IMR-90 (cell line): Measurements from ENCODE around the gene TOGARAM2.

Source experiments
- CEBPB ChIP-seq: IDR thresholded peaks from 2 replicates; pipeline ENCODE4 v1.6.1; 2012; ENCODE audit warnings: low read depth, low read length, improper control_type of control experiment
- MAZ ChIP-seq: IDR thresholded peaks from 2 replicates; pipeline ENCODE4 v1.6.1; 2012; ENCODE audit warnings: low read depth, mild to moderate bottlenecking, low read length, improper control_type of control experiment, moderate library complexity, borderline replicate concordance
- MXI1 ChIP-seq: IDR thresholded peaks from 2 replicates; pipeline ENCODE4 v1.6.1; 2012; ENCODE audit warnings: low read depth, mild to moderate bottlenecking, low read length, moderate library complexity, borderline replicate concordance
- NFE2L2 ChIP-seq: fragments of 150-350 bp; IDR thresholded peaks from 2 replicates; pipeline ENCODE4 v1.6.1; 2016; ENCODE audit warnings: low read depth, mild to moderate bottlenecking, low read length
- POLR2A ChIP-seq: IDR thresholded peaks from 2 replicates; pipeline ENCODE4 v1.6.1; 2012; ENCODE audit warnings: mild to moderate bottlenecking, low read depth, low read length
- RCOR1 ChIP-seq: IDR thresholded peaks from 2 replicates; pipeline ENCODE4 v1.6.1; 2012; ENCODE audit warnings: mild to moderate bottlenecking, low read length, improper control_type of control experiment; ENCODE audit not compliant: insufficient replicate concordance
- TF ChIP-seq, protein P1 (sequence below): conservative IDR thresholded peaks from 2 replicates; pipeline ENCODE4 v1.5.1; 2012; ENCODE audit warnings: mild to moderate bottlenecking, low read depth, low read length, improper control_type of control experiment
- TF ChIP-seq, protein P2 (sequence below): fragments of 150-350 bp; IDR thresholded peaks from 2 replicates; pipeline ENCODE4 v1.6.1; 2017; ENCODE audit warnings: mild to moderate bottlenecking, antibody characterized with exemption, low read length, low read depth

DNA sequence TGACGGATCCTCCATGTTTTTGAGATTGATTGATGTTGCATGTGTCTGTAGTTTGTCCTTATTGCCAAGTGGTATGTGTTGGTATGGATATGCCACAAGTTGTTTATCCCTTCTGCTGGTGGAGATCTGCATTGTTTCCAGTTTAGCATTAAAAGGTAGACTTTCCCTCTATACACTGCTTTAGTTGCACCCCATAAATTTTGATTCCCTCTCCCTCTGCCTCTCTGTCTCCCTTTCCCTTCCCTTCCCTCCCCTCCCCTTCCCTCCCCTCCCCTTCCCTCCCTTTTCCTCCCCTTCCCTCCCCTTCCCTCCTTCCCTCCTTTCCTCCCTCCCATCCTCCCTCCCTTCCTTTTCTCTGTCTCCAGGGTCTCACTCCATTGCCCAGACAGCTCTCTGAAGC, 18.6 kb upstream of the TOGARAM2 start:
- TF ChIP-seq, protein P1, sequence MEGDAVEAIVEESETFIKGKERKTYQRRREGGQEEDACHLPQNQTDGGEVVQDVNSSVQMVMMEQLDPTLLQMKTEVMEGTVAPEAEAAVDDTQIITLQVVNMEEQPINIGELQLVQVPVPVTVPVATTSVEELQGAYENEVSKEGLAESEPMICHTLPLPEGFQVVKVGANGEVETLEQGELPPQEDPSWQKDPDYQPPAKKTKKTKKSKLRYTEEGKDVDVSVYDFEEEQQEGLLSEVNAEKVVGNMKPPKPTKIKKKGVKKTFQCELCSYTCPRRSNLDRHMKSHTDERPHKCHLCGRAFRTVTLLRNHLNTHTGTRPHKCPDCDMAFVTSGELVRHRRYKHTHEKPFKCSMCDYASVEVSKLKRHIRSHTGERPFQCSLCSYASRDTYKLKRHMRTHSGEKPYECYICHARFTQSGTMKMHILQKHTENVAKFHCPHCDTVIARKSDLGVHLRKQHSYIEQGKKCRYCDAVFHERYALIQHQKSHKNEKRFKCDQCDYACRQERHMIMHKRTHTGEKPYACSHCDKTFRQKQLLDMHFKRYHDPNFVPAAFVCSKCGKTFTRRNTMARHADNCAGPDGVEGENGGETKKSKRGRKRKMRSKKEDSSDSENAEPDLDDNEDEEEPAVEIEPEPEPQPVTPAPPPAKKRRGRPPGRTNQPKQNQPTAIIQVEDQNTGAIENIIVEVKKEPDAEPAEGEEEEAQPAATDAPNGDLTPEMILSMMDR = no peak
- TF ChIP-seq, protein P2, sequence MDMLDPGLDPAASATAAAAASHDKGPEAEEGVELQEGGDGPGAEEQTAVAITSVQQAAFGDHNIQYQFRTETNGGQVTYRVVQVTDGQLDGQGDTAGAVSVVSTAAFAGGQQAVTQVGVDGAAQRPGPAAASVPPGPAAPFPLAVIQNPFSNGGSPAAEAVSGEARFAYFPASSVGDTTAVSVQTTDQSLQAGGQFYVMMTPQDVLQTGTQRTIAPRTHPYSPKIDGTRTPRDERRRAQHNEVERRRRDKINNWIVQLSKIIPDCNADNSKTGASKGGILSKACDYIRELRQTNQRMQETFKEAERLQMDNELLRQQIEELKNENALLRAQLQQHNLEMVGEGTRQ = no peak
- TF ChIP-seq POLR2A = no peak
- TF ChIP-seq CEBPB = no peak
- no peak for TF ChIP-seq MXI1
- TF ChIP-seq RCOR1 = no peak
- no peak for TF ChIP-seq NFE2L2
- no peak for TF ChIP-seq MAZ
